Measurements from ENCODE around the gene MAD1L1. TPM values are rescaled to one million over a fixed set of nuclear protein-coding genes. Genes with fewer than 3 reads are reported as not detected.
"Not testable (repeated sequence)": the region's sequence is repeated elsewhere in the genome, so short reads cannot be mapped to it uniquely, and the experiment has no call there.

Gene MAD1L1
- polyA plus RNA-seq, 4 donors = 22.6 to 26.9 (median 24.6) TPM

DNA sequence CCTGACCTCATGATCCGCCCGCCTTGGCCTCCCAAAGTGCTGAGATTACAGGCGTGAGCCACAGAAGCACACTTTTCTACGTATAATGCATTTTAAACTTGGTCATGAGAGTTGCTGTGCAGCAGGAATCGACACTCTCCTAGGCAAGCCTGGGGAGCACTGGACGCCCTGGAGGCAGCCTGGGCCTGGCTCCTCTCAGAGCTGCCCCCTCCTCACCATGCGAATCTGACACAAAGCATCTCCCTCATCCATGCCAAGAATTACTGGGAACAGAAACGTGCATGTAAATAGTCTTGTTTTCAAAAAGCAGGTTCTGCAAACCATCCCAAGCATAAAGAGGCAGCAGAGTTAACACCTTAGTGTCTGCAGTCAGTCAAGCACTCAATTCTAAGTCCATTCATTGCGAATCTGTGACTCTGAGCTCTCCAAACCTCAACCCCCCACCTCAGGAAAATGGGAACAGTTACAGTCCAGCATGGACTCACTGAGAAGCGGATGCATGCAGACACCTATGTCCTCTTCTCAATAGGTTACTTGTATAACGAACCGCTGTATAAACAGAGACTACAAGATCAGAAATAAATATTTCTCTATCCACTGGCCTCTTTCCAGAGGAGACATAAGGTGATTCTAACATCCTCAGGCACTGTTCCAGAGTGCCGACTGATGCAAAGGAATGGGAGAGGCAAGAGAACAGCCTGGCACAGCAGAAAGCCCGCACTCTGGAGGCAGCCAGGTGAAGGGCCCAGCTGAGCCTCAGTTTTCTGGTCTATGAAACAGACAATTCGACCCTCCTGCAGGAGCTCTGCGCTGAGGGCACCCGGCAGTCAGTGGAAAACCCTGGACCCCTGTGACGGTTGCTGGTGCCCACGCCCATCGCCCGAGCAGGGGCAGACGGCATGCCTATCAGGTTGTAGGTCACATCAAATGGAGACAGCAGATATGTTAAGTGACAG is 68.9 kb downstream of the MAD1L1 start:
- no peak for DNase-seq (ENCODE audit: low read depth in 4 of 4, low spot score in 3 of 4)

GRCh38 chr7:2162959-2163358 is 69.8 kb downstream of the MAD1L1 start:
- no peak for DNase-seq (ENCODE audit: low read depth in 4 of 4, low spot score in 3 of 4)

DNA sequence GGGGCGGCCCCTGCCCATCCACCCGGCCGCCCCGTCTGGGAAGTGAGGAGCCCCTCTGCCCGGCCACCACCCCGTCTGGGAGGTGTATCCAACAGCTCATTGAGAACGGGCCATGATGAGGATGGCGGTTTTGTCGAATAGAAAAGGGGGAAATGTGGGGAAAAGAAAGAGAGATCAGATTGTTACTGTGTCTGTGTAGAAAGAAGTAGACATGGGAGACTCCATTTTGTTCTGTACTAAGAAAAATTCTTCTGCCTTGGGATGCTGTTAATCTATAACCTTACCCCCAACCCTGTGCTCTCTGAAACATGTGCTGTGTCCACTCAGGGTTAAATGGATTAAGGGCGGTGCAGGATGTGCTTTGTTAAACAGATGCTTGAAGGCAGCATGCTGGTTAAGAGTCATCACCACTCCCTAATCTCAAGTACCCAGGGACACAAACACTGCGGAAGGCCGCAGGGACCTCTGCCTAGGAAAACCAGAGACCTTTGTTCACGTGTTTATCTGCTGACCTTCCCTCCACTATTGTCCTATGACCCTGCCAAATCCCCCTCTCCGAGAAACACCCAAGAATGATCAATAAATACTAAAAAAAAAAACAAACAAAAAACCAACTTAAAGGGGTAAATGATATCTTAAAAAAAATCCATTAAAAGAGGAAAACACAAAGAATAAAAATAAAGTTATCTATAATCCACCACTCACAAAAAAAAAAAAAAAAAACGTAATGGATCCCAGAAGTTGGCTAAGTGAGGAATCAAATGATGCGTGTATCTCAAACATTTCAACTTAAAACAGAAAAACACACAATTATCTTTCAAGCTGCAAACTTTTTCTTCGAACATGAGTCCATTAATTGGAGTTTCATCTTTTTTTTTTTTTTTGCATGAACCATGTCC is 70.5 kb downstream of the MAD1L1 start:
- DNase-seq (ENCODE audit: low read depth in 4 of 4, low spot score in 3 of 4) = not testable (repeated sequence)

DNA sequence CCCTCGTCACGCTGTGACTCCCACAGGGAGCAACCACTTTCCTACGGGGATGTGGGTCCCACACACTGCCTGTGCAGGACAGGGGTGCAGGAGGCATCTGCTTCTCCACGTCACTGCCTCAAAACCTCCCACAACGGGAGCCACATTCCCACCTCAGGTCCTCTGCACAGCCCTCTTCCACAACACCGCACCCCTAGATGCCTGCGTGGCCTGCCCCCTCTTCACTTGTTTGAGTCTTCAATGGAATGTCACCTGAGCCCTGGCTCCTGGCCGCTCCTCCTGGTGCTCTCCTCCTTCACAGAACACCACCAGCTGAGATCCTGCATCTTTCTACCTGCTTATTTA is 73.6 kb downstream of the MAD1L1 start:
- DNase-seq (ENCODE audit: low read depth in 4 of 4, low spot score in 3 of 4) = no peak

DNA sequence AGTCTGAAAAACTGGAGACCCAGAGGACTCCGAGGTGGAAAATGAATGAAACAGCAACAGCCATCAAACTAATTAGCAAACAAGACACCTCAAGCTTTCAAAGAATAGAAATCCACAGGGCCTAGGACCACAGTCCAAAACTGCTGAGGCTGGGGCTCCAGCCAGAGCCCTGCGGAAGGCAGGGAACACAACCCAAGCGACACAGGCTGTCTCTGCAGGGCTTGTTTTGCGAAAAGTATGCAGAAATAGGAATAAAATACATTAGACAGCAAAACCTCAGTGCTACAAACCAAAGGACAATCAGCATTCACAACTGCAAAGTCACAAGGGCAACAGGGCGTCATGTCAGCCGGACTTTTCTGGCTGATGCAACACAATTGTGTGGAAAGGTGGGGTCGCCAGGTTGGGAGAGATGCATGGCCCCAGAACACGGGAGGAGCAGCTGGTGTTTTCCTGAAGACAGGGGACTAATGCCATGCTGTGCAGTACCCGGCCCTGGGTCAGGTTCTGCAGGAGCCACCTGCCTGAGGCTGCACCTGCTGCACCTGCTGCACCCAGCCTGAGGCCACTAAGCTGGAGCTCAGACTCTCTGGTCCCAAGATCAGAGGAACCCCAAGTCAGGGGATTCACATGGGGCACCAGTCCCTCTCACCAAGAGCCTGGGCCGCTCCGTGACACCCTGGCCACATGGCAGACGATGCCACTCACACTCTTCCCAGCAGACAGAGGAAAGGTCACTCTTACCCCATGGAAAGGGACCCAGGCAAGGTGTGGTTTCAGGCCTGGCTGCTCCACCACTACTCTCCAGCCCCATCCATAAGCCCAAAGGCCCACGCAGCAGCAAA is 74.2 kb downstream of the MAD1L1 start:
- DNase-seq (ENCODE audit: low read depth in 4 of 4, low spot score in 3 of 4) = no peak

DNA sequence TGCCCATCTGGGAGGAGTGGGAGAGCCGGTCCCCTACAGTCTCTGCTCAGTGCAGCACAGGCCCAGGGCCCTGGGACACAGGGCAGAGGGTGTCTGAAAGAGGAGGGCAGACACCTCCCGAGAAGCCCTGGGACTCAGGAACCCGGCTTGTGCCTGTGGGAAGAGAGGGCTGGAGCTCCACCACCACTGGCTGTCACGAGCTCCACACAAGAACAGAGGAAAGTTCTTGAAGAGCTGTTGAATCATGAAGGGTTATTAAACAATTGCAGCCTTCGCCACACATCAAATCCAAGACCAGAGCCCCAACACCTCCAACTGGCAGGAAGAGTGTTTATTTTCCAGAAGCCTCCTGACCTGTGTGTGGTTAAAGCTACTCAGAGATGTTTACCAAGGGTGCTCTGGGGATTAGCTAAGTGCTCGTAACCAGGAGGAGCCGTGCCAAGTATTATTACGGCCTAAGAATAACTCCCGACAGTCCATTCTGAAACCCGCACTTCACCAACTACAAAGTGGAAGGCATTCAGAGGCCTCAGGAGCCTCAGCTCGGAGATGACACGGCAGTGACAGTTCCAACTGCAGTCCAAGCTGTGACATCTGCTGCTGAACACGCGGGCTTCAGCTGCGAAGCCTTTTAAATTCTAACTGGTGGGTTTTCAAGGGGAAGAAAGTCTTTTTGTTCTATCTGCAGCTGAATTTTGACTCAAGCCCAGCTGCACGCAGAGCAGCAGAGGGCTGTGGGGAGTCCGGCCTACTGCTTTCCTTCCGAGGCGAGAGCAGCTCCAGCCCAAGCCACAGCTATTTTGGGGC is 75.1 kb downstream of the MAD1L1 start:
- DNase-seq (ENCODE audit: low read depth in 4 of 4, low spot score in 3 of 4) = no peak

- no peak for DNase-seq (ENCODE audit: low read depth in 4 of 4, low spot score in 3 of 4)
These were observed 75.8 kb downstream of the MAD1L1 start for GRCh38 chr7:2156756-2157472.

GRCh38 chr7:2154831-2155230 is 77.9 kb downstream of the MAD1L1 start:
- no peak for DNase-seq (ENCODE audit: low read depth in 4 of 4, low spot score in 3 of 4)

- DNase-seq (ENCODE audit: low read depth in 4 of 4, low spot score in 3 of 4) = no peak
These were observed 78.6 kb downstream of the MAD1L1 start for GRCh38 chr7:2154121-2154520.

GRCh38 chr7:2152646-2153045 is 80.1 kb downstream of the MAD1L1 start:
- DNase-seq (ENCODE audit: low read depth in 4 of 4, low spot score in 3 of 4) = no peak

DNA sequence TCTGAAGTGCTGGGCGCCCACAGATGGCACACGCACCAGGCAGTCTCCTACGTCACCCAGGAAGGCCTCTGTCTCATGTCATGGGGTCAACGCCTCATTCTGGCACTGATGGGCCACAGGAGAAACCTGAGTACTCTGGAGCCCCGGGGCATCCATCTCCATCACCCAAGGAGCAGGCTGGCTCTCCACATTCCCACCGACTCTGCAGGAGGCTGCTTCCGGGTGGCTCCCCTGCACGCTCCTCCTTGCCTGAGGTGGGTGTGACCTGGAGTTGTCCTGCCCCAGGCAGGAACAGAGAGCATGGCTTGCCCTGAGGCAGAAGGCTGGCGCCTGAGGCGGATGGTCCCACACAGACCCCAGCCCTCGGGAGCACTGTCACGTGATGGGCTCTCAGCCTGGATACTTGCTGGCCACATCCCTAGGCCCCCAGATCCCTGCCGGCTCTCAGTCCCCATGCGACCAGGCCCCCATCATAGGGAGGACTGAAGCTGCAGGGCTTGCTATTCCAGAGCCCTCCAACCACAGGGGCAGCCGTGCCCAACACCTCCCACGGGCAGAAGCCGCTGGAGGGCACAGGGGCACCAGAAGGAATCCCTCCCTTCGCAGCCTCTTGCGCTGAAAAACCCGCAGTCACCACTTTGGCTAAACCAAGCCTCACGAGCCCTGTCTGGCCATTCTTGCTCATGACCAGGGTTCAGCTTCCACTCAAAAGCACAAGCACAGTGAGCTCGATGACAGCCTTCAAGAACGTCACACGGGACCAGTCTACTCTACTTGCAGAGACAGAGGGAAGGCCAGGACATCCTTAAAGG is 80.7 kb downstream of the MAD1L1 start:
- no peak for DNase-seq (ENCODE audit: low read depth in 4 of 4, low spot score in 3 of 4)

DNA sequence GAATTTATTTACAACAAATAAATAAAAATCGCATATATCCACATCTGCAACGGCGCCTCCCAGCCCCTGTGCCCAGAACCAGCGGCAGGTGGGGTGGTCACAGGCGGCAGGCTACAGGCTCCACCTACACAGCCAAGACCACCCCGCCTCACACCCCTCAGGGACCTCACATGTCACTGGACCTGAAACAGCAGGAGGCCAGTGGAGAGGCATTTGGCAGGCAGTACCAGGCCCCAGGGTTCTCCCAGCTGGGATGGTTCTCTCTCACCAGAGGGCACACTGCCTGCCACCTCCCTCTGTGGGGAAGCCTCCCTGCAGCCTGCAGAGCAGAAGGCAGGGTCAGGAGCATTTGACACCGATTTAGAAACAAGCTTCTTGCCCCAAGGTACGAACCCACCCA is 81.5 kb downstream of the MAD1L1 start:
- no peak for DNase-seq (ENCODE audit: low read depth in 4 of 4, low spot score in 3 of 4)

DNA sequence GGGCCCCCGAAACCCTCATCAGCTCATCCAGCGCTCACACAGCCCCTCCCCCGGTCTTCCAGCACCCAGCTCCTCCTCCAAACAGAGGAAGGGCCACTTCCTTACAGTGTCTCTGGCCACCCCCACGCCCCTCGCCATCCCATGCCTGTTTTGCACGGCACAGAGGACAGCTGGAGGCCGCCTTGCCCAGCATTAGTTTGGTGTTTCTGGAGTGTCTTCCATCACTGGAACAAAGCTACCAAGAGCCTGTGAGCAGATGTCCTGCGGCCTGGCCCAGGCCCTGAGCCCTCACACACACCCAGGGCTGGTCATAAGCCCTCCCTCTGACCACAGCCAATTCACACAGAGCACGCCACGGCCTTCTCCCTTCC is 82.3 kb downstream of the MAD1L1 start:
- no peak for DNase-seq (ENCODE audit: low read depth in 4 of 4, low spot score in 3 of 4)

DNA sequence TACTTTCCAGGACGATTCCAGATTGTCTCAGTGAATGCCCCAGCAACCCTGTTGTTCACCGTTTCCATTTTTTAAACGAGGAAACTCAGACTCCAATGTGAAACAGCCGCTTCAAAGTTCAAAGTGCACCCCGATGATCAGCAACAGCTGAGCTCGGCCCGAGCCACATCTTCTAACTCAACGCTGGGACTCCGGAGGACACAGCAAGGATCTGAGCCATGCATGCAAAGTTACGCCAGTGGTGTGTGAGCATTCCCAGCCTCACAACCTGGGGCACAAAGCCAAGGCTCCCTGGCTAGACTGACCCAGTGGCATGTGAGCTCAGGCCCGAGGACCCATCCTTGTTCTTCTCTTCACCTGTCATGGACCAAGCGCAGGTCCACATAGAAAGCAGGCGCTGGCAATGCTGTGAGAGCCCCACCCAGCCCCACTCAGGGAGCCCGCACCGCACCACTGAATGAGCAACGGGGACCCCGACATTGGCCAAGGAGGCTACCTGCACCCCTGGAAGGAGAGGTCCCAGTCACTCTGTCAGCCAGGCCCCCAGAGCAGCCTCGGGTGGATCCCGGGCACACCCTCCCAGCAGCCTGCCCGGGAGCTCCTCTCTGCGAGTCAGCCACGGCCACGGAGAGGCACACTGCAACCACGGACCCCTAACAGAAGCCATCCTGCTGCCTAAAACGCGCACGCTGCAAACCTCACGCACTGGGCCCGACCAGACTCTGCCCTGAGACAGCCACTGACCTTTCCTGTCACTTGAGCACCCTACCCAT is 82.9 kb downstream of the MAD1L1 start:
- no peak for DNase-seq (ENCODE audit: low read depth in 4 of 4, low spot score in 3 of 4)

GRCh38 chr7:2148814-2149213 is 83.9 kb downstream of the MAD1L1 start:
- no peak for DNase-seq (ENCODE audit: low read depth in 4 of 4, low spot score in 3 of 4)

DNA sequence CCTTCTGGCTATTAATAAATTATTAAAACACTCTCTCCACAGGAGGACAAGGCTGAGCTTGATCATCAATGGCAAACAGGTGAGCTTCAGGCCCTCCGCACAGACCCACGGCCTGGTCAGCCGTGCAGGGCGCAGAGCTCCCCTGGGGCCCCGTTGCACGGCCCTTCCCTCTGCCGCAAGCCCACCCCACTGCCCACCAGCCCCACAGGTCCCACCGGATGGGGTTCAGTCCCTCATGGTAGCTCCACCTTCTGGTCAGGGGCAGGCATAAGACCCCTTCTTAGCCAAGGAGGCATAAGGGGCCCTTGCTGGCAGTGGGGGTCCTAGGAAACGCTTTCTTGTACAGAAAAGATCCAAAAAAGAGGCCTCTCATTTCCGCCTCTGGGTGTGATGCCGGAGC is 84.6 kb downstream of the MAD1L1 start:
- DNase-seq (ENCODE audit: low read depth in 4 of 4, low spot score in 3 of 4) = no peak

GRCh38 chr7:2146676-2147472 is 85.9 kb downstream of the MAD1L1 start:
- no peak for DNase-seq (ENCODE audit: low read depth in 4 of 4, low spot score in 3 of 4)
